Activated naive CD8-positive, alpha-beta T cell (primary cell): Measurements from ENCODE around the gene CDC42BPA.

Experiments
- H3K27ac Mint-ChIP-seq: one replicate; pipeline ENCODE4 v1.8.0; 2021; ENCODE audit warnings: mixed read lengths
- H3K27me3 Mint-ChIP-seq: one replicate; pipeline ENCODE4 v1.8.0; 2021; ENCODE audit warnings: mixed read lengths
- H3K36me3 Mint-ChIP-seq: one replicate; pipeline ENCODE4 v1.8.0; 2021; ENCODE audit warnings: mixed read lengths
- H3K4me1 Mint-ChIP-seq: one replicate; pipeline ENCODE4 v1.8.0; 2021; ENCODE audit warnings: low read depth, mixed read lengths
- H3K4me3 Mint-ChIP-seq: one replicate; pipeline ENCODE4 v1.8.0; 2021; ENCODE audit warnings: mild to moderate bottlenecking, mixed read lengths
- H3K9me3 Mint-ChIP-seq: one replicate; pipeline ENCODE4 v1.8.0; 2021; ENCODE audit warnings: low read depth, mixed read lengths

Gene CDC42BPA

DNA sequence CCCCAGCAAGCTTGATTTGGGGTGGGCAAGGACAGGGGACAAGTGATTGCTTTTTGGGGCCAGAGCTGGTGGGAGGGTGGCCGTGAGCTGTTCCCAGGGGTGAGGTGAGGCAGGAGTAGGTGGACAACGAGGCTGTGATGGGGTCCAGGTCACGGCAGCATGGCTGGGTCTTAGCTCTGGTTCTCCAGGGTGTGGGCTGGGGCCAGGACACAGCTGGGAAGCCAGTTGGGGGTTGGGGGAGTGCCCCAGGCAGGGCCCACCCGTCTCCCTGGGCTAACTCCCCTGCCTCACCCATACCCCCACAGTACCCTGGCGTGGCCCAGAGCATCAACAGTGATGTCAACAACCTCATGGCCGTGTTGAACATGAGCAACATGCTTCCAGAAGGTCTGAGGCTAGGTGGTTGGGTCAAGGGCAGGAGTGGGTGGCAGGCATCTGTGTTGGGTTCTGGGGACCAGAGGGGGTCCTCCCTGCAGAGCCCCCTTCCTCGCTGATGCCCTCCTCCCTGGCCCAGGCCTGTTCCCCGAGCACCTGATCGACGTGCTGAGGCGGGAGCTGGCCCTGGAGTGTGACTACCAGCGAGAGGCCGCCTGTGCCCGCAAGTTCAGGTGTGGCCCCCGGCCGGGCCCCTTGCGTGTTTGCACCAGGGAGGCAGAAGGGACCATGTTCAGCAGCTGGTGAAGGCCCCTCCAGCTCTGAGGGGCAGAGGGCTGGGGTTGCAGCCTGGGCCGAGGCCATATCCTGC is 334.9 kb downstream of the CDC42BPA start:
- Mint-ChIP-seq H3K4me3 (no peak overlapping the region), H3K27ac (no peak overlapping the region), H3K36me3 (peaks cover 5% of the 10 kb centered on the region), H3K4me1 (no peaks in the 10 kb centered on the region), H3K27me3 (no peaks in the 10 kb centered on the region), H3K9me3 (no peaks in the 10 kb centered on the region)

DNA sequence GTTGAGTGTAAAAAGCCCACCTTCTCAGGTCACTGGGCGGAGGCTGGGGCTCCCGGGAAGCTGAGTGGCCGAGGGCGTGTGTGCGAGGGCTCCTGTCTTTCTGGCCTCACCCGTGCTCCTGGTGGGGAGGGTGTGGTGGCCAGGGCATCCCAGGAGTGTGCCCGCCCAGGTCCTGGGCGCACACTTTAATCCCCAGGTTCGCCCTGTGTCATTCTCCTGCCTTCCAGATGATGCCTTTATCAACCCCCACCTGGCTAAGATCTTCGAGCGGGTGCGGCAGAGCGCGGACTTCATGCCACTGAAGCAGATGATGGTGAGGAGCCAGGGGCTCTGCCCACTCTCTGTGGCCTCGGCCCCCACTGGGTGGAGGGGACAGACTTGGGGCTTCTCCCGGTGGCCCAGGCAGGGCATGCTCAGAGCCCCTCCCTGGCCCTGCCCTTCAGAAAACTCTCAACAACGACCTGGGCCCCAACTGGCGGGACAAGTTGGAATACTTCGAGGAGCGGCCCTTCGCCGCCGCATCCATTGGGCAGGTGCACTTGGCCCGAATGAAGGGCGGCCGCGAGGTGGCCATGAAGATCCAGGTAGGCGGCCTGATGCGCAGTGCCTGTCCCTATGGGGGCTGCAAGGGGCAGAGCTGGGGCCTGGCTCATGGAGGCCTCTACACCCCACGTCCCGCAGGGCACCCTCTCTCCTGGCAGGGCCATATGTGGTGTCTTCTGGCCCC is 335.7 kb downstream of the CDC42BPA start:
- H3K9me3 Mint-ChIP-seq, result no peaks in the 10 kb centered on the region
- no peak overlapping the region for H3K27ac Mint-ChIP-seq
- H3K4me3 Mint-ChIP-seq, result no peak overlapping the region
- H3K27me3 Mint-ChIP-seq, result no peaks in the 10 kb centered on the region
- peaks cover 5% of the 10 kb centered on the region for H3K36me3 Mint-ChIP-seq
- H3K4me1 Mint-ChIP-seq, result no peaks in the 10 kb centered on the region

- Mint-ChIP-seq H3K27ac (no peak overlapping the region), H3K4me3 (no peak overlapping the region), H3K9me3 (no peaks in the 10 kb centered on the region), H3K4me1 (no peaks in the 10 kb centered on the region), H3K27me3 (no peaks in the 10 kb centered on the region), H3K36me3 (peaks cover 4% of the 10 kb centered on the region)
These were observed 336.5 kb downstream of the CDC42BPA start for GRCh38 chr1:226981838-226982237.

- Mint-ChIP-seq H3K27ac (no peak overlapping the region), H3K36me3 (no peaks in the 10 kb centered on the region), H3K27me3 (no peaks in the 10 kb centered on the region), H3K9me3 (no peaks in the 10 kb centered on the region), H3K4me3 (no peak overlapping the region), H3K4me1 (no peaks in the 10 kb centered on the region)
These were observed 336.9 kb downstream of the CDC42BPA start for GRCh38 chr1:226981386-226981817.

DNA sequence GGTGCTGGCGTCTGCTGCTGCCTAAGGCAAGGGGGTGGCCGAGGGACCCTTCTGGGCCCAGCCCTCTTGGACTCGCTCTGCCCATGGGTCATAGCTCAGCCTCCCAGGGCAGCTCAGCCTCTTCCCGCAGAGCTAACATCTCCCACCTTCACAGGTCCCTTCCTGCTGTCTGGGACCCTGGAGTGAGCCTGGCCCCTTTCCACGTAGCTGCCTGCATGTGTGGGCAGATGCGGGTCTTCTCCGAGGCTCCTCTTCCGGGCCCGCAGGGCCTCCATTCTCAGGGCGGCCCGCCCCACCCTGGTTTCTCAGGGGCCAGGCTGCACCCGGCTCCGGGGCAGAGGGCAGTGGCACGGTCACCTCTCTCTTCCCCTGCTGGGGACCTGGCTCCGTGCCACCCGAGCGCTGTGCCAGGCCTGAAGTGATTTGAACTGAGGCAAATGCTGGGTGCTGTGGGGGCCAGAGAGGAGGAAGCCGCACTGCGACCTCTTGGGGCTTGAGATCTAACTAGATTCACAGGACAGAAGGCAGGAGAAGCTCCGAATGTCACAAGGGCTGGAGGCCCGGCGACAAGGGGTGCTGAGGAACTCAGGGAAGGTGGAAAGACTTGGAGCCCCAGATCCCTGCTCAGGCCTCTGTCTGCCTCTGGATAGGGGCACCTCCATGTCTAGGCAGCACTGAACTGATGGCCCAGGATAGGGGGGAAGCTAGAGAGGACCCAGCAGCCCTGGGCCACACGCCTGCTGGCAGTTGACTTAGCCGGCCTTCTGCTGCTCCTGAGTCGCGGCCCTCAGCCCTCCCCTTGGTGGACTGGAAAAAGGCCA is 337.5 kb downstream of the CDC42BPA start:
- no peak overlapping the region for H3K4me3 Mint-ChIP-seq
- no peaks in the 10 kb centered on the region for H3K36me3 Mint-ChIP-seq
- H3K4me1 Mint-ChIP-seq, result no peaks in the 10 kb centered on the region
- no peaks in the 10 kb centered on the region for H3K27me3 Mint-ChIP-seq
- no peaks in the 10 kb centered on the region for H3K9me3 Mint-ChIP-seq
- H3K27ac Mint-ChIP-seq, result no peak overlapping the region

- Mint-ChIP-seq H3K27ac (no peak overlapping the region), H3K4me1 (no peaks in the 10 kb centered on the region), H3K9me3 (no peaks in the 10 kb centered on the region), H3K27me3 (no peaks in the 10 kb centered on the region), H3K36me3 (no peaks in the 10 kb centered on the region), H3K4me3 (no peak overlapping the region)
These were observed 338.2 kb downstream of the CDC42BPA start for GRCh38 chr1:226980122-226980560.

DNA sequence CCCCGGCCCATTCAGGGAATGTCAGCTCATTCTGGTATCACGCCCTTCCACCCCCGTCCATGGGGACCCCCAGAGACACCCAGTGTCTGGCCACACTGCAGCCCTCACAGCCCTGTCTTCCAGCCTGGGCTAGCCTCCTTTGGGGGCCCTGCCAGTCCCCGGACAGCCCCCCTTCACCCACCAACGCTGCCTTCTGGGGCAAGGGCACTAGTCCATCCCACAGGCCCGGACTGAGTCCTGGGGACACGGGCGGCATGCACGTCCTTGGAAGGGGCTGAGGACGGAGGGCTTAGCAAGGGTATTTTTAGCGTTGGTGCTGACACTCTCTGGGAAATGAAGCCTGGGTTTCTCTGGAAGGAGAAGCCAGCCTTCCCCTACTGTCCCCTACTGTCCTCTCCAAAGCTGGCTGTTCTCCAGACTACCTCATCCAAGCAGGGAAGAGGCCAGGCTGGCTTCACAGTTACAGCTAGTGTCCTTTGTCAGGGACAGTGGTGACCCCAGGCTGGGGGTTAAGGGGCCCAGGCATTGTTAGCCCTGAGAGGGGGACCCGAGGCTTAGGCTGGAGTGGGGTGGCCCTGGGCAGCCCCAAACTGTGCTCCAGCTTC is 338.7 kb downstream of the CDC42BPA start:
- Mint-ChIP-seq H3K36me3 (no peaks in the 10 kb centered on the region), H3K27me3 (no peaks in the 10 kb centered on the region), H3K9me3 (no peaks in the 10 kb centered on the region), H3K27ac (no peak overlapping the region), H3K4me1 (no peaks in the 10 kb centered on the region), H3K4me3 (no peak overlapping the region)

- H3K27me3 Mint-ChIP-seq, result no peaks in the 10 kb centered on the region
- no peaks in the 10 kb centered on the region for H3K9me3 Mint-ChIP-seq
- H3K27ac Mint-ChIP-seq, result no peak overlapping the region
- H3K4me3 Mint-ChIP-seq, result no peak overlapping the region
- no peaks in the 10 kb centered on the region for H3K4me1 Mint-ChIP-seq
- H3K36me3 Mint-ChIP-seq, result no peaks in the 10 kb centered on the region
These were observed 339.2 kb downstream of the CDC42BPA start for GRCh38 chr1:226979115-226979516.

- no peaks in the 10 kb centered on the region for H3K27me3 Mint-ChIP-seq
- H3K36me3 Mint-ChIP-seq, result no peaks in the 10 kb centered on the region
- H3K4me3 Mint-ChIP-seq, result no peak overlapping the region
- no peak overlapping the region for H3K27ac Mint-ChIP-seq
- H3K4me1 Mint-ChIP-seq, result no peaks in the 10 kb centered on the region
- no peaks in the 10 kb centered on the region for H3K9me3 Mint-ChIP-seq
These were observed 339.7 kb downstream of the CDC42BPA start for GRCh38 chr1:226978432-226979114.

DNA sequence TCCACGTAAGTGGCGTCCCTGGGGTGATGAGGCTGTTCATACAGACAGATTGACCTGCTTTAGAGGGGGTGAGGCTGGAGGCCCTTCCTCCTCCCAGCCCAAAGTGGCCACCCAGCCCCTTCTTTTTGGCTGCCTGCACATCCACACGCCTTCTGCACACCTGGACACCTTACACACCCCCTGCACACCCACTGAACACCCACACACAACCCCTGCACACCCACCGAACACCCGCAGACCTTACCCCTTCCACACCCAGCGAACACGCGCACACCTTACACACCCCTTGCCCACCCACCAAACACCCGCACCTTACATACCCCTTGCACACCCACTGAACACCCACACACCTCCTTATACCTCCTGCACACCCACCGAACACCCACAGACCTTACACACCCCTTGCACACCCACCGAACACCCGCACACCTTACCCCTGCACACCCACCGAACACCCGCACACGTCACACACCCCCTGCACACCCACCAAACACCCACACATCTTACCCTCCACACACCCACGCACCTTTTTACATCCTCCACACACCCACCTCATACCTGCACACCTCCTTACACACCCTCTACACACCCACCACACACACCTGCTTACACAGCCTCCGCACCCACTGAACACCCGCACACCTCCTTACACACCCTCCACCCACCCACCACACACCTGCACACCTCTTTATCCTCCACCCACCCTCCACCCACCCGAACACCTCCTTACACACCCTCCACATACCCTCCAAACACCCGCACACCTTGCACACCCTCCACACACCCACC is 340.5 kb downstream of the CDC42BPA start:
- no peaks in the 10 kb centered on the region for H3K36me3 Mint-ChIP-seq
- no peak overlapping the region for H3K27ac Mint-ChIP-seq
- H3K9me3 Mint-ChIP-seq, result no peaks in the 10 kb centered on the region
- no peaks in the 10 kb centered on the region for H3K4me1 Mint-ChIP-seq
- no peaks in the 10 kb centered on the region for H3K27me3 Mint-ChIP-seq
- H3K4me3 Mint-ChIP-seq, result no peak overlapping the region

DNA sequence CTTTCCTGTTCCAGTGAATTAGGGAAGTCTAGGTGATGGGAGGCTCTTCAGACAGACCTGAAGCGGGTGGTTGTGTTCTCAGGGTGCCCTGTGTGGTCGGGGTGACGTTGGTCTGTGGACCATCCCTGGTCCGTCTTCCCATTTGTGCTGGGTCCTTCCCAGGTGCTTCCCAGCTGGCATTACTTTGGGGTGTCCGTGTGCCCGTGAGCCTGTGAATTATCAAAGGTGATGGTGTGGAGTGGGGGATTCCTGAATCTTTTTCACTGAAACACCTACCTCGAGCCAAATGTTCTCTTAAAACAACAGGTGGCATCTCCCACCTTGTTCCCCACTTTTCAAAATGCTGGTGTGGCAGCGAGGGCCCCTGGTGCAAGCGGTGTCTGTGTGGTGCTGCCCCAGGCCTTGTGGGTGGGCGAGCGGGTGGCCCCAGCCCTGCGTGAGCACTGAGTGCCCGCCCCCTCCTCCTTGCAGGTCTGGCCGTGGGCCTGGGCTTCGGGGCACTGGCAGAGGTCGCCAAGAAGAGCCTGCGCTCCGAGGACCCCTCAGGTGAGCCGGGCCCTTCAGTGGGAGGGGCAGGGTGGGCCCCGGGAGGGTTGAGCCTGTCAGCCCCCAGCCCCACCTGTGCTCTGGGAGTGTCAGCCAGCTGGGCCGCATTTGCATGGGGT is 341.2 kb downstream of the CDC42BPA start:
- Mint-ChIP-seq H3K4me3 (no peak overlapping the region), H3K4me1 (no peaks in the 10 kb centered on the region), H3K36me3 (no peaks in the 10 kb centered on the region), H3K27me3 (no peaks in the 10 kb centered on the region), H3K27ac (no peak overlapping the region), H3K9me3 (no peaks in the 10 kb centered on the region)

DNA sequence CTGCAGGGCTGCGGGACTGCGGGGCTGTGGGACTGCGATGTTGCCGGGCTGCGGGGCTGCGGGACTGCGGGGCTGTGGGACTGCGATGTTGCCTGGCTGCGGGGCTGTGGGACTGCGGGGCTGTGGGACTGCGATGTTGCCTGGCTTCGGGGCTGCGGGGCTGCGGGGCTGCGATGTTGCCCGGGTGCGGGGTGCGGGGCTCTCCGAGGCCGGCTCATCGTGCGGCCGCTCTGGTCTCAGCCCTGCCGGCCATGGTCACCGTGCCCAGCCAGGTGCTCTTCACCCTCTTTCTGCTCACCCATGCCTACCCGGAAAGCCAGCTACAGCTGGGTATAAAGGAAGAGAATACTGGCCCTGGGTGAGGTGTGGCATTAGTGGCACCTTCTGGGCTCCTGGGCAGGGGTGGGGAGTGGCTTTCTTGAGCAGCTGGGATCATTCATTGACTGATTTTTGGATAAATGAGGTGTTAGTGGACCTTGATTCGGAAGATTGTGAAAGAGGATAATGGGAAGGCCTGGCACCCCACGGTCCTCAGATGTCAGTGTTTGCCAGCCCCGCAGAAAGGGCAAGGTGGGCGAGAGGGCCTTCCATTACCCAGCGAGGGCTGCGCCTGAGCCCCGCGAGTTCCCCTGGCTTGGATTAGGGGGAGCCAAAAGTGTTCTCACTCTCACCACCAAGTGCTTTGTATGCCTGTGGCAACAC is 341.9 kb downstream of the CDC42BPA start:
- Mint-ChIP-seq H3K27me3 (no peaks in the 10 kb centered on the region), H3K4me3 (no peak overlapping the region), H3K36me3 (peaks cover 6% of the 10 kb centered on the region), H3K27ac (no peak overlapping the region), H3K4me1 (peaks cover 5% of the 10 kb centered on the region), H3K9me3 (peaks cover 6% of the 10 kb centered on the region)
